ENCODE data around the gene HSD17B11.

GRCh38 chr4:87313756-87314155, 77.2 kb downstream of the HSD17B11 start:
- TF ChIP-seq CTCF (conservative IDR thresholded peaks at IDR 0.05 in 1 of 2, IDR thresholded peaks at IDR 0.05 in 1 of 2; ENCODE audit: extremely low read depth in 1 of 2, insufficient read depth in 1 of 2, low read depth in 1 of 2, low read length in 2 of 2) (no peak), EZH2 (IDR thresholded peaks at IDR 0.05; ENCODE audit: borderline replicate concordance, low read length) (no peak)
